ENCODE measurements around the gene DOK5.
A peak's percentile ranks its signal among the peaks of the same experiment; 100 is the strongest.

Gene DOK5

DNA sequence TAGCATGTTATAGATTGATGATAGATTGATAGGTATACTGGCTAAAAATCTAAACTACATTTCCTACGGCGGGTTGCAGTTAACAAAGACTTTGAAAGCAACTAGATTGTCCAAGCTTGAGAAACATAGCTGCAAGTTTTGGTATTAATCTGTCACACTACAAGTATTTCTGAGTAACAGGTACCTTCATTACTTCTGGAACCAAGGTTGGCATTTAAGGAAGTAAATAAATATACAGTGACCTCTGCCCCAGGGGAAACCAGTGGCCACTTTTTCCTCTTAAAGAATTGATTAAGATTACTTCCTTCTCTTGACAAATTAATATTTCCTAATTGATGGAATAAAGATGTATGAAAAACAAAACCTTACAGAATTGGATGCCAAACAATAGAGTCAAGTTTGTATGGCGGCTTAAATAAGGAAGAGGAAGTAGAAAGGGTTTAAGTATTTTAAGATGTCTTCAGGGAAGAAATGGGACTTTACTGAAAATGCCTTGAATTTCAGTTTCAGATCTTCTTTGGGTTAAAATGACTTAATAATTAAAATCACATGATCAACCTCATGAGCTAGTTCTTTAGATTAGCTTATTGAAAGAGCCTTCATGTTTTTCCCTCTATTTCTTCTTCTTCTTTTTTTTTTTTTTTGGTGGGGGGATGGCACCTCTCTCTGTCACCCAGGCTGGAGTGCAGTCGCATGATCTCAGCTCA is 132.8 kb downstream of the DOK5 start:
- DNase-seq, result no peak

DNA sequence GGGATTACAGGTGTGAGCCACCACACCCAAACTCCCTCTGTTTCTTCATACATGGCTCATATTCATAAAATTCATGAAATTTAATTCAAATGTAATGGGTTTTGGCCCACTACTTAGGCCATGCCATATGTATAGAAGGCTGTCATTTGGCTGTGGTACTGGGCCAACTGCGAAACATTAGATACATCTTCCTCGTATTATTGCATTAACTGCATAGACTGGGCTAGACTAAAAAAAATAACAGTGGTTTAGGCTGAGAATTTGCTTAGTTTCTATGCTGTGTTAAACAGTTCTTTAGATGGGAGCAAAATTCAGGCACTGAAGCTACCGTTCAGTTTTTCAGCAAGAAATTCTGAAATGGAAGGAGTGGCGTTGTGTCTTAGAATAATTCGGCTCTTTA is 133.6 kb downstream of the DOK5 start:
- DNase-seq, result no peak

DNA sequence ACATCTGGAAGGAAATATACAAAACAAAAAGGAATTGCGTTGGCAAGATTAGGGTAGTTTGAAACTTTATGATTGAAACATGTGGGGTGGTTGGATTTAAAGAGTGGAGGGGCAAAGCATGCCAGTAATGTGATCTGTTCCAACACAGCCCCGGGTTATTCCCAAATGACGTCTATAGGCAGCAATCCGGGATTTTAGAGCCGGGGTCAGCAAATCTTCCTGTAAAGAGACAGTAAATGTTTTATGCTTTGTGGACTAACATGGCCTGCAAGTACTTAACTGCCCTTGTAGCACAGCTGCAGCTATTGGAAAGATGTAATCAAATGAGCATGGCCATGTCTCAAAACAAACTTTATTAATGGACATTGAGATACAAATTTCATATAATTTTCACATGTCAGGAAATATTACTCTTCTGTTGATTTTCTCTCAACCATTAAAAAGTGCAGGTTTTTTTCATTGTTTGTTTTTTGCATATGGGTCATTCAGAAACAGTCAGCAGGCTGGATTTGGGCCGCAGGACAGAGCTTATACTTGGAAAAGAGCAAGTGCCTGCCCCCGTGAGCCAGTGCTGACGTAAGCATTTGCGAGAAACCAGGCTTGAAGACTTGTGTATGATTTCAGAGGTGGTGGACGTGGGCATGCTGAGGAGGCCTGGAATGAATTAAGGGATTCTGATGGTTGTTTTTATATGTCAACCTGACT is 136.5 kb downstream of the DOK5 start:
- DNase-seq, result no peak

DNA sequence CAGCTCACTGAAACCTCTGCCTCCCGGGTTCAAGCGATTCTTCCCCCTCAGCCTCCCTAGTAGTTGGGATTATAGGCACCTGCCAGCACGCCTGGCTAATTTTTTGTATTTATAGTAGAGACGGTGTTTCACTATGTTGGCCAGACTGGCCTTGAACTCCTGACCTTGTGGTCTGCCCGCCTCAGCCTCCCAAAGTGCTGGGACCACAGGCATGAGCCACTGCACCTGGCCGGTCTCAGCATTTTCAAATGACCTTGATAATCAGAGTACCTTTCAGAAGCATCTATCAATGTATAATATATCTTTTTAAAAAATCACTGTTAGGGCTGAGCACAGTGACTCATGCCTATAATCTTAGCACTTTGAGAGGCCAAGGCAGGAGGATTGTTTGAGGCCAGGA is 143.0 kb downstream of the DOK5 start:
- no peak for DNase-seq

DNA sequence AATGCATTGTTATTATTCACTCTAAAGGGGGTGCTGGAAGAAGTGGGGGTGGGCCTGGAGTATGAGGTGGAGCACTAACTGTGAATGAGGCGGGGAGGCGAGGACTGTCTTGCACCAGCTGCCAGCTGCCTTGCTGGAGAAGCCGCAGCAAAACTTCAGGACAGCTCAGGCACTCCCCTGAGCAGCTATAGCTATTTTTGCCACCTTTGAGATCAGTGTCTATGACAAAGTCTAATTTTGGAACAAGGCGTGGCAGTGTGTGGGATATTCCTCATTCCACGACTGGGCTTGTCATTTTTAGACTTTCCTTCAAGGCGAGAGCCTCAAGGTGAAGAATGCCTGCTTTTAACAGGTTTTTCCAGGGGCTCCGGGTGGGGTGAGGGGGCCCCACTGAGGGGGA is 143.8 kb downstream of the DOK5 start:
- peak in 13 of 56 donors; percentile 2 to 59 (median 21) for DNase-seq

DNA sequence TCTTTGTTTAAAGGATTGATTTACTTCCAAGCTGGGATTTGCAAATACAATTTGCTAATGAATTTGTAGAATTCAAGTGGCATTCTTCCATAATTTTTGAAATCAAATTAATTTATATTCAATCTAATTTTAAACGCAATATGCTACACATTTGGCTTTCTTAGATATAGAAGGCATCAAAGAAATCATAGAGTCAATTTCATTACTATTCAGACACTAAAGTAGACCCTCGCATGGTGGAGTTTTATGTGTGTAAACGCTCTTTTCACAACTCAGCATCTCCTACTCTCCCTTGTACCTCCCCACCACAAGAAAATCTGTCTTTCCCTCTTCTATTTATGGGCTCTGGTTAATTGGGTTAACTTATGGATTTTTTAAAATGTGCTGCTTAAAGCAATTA is 144.3 kb downstream of the DOK5 start:
- DNase-seq, result no peak

DNA sequence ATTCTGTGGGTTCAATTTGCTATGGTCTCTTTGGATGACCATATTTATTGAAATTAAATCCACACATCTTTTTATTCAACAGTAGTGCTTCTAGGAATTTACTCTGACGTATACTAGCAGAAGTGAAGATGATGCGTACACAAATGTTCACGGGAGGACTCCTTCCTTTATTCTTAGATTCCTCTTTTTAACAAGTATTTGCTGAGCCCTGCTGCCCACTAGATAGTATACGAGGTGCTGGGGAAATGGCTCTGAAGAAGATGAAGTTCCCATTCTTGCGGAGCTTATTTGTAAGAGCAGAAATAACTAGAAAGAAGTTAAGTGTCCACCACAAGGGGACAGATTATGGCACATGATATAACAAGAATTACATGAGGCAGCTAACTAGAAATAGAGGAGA is 145.2 kb downstream of the DOK5 start:
- no peak for DNase-seq

DNA sequence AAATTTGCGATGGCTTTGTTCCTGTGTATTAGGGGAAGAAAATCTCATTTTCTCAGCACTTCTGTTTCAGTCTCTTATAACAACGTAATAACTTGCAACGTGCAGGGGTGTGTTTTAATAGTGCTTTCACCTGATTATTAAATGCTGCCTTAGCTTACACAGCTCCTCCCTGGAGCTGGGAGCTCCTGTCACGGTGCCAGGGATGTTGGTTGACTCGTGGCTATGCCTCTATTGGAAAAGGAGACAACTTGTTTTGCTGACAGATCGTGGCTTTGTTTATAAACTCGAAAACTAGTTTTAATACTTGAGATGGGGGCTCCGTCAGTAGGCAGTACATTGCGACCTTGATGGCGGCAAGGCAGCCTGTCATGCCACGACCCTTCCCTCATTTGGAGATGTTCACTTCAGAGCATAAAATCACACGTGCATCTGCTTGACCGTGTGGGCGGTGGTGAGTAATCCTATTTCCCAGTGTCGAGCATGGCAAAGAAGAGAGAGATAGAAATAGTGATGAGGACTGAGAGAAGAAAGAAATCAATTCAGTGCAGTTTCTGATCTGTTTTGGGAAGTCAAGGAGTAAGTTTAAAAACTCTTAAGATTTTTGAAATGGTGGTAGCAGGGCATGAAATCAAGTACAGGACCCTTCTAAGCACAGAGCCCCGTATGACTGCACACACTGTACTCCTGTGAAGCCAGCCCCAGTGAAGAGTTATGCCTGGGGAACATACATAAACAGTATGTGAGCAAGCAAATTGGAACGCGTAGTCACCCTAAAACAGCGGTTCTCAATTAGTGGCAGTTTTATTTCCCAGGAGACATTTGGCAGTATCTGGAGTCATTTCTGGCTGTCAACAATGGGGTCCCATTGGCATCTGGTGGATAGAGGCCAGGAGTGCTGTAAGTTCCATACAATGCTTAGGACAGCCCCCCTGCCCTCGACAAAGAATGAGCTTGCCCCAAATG is 147.2 kb downstream of the DOK5 start:
- DNase-seq, result peak in 10 of 56 donors; percentile 1 to 40 (median 14)

DNA sequence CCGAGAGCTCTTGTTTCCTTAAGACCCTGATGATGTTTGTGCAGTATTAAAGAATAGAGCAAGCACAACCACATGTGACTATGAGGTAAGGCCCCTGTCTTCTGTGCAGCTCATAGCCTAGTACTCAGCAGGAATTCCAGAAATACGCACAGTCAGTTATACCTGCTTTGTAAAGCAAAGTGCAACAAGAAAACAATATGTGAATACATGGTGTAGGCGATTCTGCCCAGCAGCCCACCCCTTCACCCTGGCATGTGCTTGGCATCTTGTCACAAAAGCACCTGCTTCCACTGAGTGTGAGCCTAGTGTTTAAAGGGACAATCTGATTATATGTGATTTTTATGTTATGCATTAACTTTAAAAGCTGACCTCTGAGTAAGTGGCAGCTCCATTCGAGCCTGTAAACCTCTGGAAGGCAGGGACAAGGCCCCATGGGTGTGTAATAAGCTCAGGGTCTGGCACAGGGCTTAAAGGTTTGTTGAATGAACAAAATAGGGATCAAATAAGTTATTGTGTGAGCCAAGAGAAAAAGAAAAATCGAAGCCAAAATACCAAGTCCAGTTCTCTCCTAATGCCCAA is 148.7 kb downstream of the DOK5 start:
- DNase-seq, result no peak

DNA sequence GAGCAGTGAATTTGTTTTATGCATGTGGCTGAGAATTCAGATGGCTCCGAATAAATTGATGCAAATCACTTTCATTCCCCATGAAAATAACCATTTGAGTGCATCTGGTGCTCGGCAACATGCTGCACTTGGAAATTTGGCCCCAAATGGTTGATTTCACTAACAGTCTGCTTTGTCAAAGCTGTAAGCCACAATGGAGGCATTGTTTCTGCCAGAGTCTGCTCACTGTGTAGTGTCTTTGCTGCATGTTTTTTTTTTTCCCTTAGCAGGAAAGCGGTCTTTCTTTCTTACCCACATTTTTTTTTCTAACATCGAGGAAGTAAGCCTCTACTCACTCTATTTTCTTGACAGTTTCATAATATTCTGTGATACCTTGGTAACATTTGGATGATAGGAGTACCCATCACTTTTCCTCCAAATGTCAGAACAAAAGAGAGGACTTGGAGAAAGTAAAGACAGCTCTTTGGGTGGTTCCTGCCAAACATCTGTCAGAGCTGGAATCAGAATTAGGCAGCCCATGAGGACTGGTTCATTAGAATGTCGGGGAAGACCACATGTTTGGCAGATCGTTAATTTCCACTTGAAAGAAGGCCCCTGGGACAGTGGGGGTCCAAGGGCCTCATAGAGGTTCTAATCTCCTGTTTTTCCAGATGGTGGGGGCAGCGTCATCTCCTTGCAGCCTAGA is 149.5 kb downstream of the DOK5 start:
- DNase-seq, result peak in 45 of 56 donors; percentile 9 to 81 (median 42)

DNA sequence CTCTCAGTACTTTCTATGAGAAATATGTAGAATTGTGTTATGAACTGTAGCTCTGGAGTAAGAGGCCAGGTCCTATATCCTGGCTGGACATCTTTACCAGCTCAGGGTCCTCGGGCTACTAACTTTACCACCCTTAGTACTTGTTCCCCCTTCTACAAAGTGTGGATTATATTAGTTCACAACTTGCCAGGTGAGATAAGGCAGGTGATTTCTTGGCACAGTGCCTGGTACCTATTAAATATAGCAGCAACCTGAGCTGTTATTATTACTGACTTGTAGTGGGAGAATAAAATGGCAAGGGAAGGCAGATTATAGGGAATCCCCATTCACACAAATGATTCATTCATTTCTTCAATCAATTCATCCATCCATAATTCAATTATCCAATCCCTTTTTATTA is 150.1 kb downstream of the DOK5 start:
- no peak for DNase-seq

DNA sequence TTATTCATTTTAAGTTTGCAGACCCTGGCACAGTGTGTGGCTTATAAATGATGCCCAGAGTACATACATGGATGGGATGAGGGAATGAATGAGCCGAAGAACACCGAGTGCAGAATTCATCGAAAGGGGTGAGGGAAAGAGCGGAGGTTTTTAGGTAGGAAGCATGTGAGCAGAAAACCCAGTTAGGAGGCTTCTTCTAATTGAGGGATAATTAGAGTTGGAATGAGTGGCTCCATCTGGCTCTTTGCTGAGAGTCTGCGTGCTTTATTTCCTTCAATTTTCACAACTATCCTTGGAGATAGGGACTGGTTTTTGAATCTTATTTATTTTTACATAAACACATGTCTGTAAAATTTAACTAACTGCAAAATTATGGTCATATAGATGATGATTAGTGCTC is 150.7 kb downstream of the DOK5 start:
- DNase-seq, result no peak

DNA sequence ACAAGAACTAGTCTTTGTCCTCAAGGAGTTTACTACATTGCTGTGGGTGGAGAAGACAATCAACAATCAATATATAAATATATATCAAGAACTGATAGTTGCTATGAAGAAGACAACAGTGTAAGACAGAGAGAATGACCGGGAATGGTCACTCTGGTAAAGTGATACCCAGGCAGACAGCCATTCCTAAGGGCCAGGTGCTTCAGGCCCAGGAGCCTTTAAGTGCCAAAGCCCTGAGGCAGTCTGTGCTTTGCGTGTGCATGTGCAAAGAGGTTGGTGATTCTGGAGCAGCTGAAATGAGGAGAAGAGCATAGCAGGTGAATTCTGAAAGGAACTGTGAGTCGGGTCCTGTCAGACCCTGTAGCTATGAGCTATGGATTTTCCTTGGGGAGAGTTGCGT is 154.2 kb downstream of the DOK5 start:
- DNase-seq, result no peak

DNA sequence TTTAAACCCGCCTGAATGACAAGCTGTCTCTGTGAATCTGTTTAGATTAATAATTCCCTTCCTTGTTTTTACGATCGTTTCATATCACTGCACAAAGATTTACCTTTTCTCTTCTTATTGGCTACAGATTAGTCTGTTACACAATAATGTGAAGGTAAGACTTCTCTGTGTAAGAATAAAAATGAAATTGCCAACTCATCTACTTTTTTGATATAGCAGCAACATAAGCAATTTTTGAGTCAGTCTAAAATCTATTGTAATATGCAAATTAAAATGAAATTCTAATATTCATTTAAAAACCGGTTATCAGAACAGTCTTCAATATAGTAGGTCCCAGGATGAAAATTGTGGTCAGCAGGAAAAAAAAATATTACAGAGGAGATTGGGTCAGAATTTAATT is 155.2 kb downstream of the DOK5 start:
- no peak for DNase-seq

DNA sequence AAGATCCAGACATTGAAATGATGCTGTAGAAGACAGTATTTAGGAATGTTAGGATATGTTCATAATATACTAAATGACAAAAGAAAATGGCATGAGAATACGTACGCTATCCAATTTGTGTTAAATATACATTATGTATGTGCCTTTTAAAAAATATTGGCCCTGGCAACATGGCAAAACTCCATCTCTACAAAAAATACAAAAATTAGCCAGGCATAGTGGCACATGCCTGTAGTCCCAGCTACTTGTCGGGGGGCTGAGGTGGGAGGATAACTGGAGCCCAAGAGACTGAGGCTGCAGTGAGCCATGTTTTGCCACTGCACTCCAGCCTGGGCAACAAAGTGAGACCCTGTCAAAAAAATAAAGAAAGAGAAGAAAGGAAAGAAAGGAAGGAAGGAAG is 155.7 kb downstream of the DOK5 start:
- DNase-seq, result no peak

DNA sequence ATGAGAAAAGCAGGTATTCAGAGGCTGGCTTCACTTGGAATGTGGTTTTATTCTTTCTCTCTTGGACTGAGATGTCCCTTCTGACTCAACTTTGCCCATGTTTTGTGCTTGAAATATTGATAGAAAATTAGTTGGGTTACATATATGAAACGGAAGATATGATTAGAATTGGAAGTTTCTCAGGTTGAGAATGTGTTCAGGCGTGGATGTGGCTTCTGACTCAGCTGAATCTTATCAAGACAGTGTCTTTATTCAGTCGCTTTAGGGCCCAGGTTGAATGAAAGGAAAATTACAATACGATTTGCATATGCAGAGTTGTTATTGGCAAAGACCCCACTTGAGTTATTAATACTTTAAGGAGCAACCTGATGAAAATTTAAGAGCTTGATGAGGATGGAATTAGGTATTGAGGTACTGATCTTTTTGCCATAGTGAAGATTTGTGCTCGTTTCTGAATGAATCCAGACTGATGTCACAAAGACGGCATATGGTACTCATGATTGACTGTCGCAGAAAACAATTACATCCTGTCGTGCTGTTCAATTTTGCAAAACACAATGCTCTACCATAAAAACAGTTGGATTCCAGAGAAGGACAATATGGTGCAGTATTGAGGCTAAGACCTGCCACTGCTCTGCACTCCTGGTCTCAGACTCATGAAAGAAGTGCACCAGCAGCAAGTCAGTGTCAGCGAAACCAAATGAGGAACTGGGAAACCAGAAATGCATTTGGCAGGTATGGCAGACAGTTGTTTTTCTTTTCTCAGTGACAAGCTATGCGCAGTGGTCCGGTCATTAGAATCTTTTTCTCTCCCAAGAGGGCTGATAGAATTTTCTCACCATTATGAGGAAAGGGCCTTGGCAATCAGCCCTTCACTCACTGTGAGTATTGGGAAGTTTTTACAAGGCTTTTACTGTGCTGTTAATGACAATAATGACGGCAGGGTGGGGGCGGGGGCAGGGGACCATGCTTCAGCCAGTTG is 158.3 kb downstream of the DOK5 start:
- DNase-seq, result no peak

DNA sequence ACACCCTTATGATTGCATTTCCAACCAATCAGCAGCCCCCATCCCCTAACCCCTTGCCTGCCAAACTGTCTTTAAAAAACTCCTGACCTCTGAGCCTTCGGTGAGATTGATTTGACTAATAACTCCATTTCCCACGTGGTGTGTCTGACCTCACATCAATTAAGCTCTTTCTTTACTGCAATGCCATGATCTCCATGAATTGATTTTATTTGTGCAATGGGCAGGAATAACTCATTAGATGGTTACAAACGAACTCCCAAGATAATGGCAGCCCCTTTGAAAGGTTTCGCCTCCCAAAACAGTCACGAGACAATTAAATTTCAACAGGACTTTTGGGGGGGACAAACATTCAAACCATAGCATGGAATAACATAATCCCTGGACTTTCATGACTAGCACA is 161.2 kb downstream of the DOK5 start:
- no peak for DNase-seq

DNA sequence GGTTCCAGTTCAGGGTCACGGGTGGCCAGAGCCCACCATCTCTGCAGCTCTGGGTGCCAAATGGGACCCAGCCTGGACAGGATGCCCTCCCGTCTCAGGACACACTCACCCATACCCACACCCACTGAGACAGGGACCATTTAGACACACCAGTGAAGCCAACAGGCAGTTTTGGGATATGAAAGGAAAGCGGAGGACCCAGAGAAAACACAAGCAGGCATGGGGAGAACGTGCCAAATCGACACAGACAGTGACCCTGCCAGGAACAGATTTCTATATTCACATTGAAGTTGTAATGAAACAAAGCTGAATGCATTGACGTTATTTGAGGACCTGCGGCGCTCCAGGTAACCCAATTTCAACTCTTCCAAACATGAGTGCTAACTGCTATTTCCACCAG is 164.5 kb downstream of the DOK5 start:
- no peak for DNase-seq

DNA sequence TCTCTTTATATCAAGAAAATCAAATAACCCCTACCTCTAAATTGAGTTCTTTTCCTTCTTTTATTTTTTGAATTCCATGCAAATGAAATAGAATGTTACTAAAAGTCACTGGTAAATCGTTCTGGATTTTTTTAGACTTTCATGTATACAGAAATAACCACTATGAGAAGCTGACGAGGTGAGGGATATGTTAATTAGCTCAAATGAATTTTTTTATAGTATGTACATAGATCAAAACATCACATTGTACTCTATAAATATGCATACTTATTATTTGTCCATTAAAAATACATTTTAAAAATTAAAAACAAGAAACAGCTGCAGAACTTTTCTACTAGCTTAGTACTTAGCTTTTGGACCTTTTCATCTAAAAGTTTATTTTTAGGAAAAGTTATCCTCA is 165.4 kb downstream of the DOK5 start:
- no peak for DNase-seq

Data from nucleus accumbens (tissue), 56 donors.